HFF-Myc (cell line): Measurements from ENCODE around the gene EDIL3.

ENCODE experiments used
- DNase-seq: peaks from one replicate; pipeline ENCODE4 v3.0.0-alpha.2; 2011; ENCODE audit warnings: low read depth; ENCODE audit errors: extremely low read depth
- H3K4me3 ChIP-seq: replicated peaks from 2 replicates; pipeline ENCODE4 v1.5.1; 2011; ENCODE audit warnings: low read depth, mild to moderate bottlenecking, control low read depth, low read length
- CTCF ChIP-seq: IDR thresholded peaks from 2 replicates; pipeline ENCODE4 v1.5.1; 2012; ENCODE audit warnings: mild to moderate bottlenecking, low read depth, low read length, control low read depth; ENCODE audit errors: missing control alignments

The EDIL3 gene

GRCh38 chr5:84362061-84362720, 22.5 kb downstream of the EDIL3 start:
- no peak for TF ChIP-seq CTCF
- H3K4me3 ChIP-seq: no peak overlapping the region

GRCh38 chr5:84361572-84361971, 23.1 kb downstream of the EDIL3 start:
- DNase-seq: no peak
- TF ChIP-seq CTCF: no peak
- H3K4me3 ChIP-seq: no peak overlapping the region

More at GRCh38 chr5:84362061-84362720, 22.5 kb downstream of the EDIL3 start:
- DNase-seq: no peak

GRCh38 chr5:84360056-84360455, 24.6 kb downstream of the EDIL3 start:
- no peak for TF ChIP-seq CTCF
- no peak overlapping the region for H3K4me3 ChIP-seq
- DNase-seq: no peak

GRCh38 chr5:84354101-84354500, 30.6 kb downstream of the EDIL3 start:
- no peak for DNase-seq
- TF ChIP-seq CTCF: no peak

GRCh38 chr5:84344788-84345187, 39.9 kb downstream of the EDIL3 start:
- H3K4me3 ChIP-seq: no peak overlapping the region
- no peak for DNase-seq
- TF ChIP-seq CTCF: no peak

More at GRCh38 chr5:84354101-84354500, 30.6 kb downstream of the EDIL3 start:
- no peak overlapping the region for H3K4me3 ChIP-seq

GRCh38 chr5:84343171-84343570, 41.5 kb downstream of the EDIL3 start:
- no peak for TF ChIP-seq CTCF

GRCh38 chr5:84332106-84332505, 52.6 kb downstream of the EDIL3 start:
- no peak for DNase-seq
- no peak for TF ChIP-seq CTCF
- H3K4me3 ChIP-seq: no peak overlapping the region

More at GRCh38 chr5:84343171-84343570, 41.5 kb downstream of the EDIL3 start:
- DNase-seq: no peak
- no peak overlapping the region for H3K4me3 ChIP-seq
